Brain microvascular endothelial cell (primary cell): ENCODE results near the gene CHRNA1.

Experiments used
- DNase-seq: peaks from one replicate; pipeline ENCODE4 v3.0.0-alpha.2; 2020
- H3K27ac ChIP-seq: fragments of 250-450 bp; sonication (Bioruptor Pico); 2 replicates; pipeline ENCODE4 v1.5.1; 2020; ENCODE audit warnings: mild to moderate bottlenecking, moderate library complexity
- H3K27me3 ChIP-seq: fragments of 250-450 bp; sonication (Bioruptor Pico); replicated peaks from 2 replicates; pipeline ENCODE4 v1.5.1; 2020; ENCODE audit warnings: mild to moderate bottlenecking
- H3K36me3 ChIP-seq: fragments of 250-450 bp; sonication (Bioruptor Pico); replicated peaks from 2 replicates; pipeline ENCODE4 v1.5.1; 2020; ENCODE audit warnings: mild to moderate bottlenecking
- H3K4me3 ChIP-seq: 2 replicates; pipeline ENCODE4 v1.5.1; 2011; ENCODE audit warnings: low read depth, mild to moderate bottlenecking, control low read depth, low read length, moderate library complexity
- CTCF ChIP-seq: IDR thresholded peaks from 2 replicates; pipeline ENCODE4 v1.5.1; 2011; ENCODE audit warnings: low read depth, mild to moderate bottlenecking, moderate library complexity, low read length, control low read depth, inconsistent platforms; ENCODE audit errors: missing control alignments
- in situ Hi-C: cut with HindIII; loops from 2 replicates; pipeline ENCODE4 v1.10.0; 2017; ENCODE audit warnings: low sequenced_read_pairs, low pct_ligation_motif_present

The CHRNA1 gene

GRCh38 chr2:174774886-174775285 is 10.6 kb upstream of the CHRNA1 start:
- in situ Hi-C loops: loop anchor here (10.0 kb wide), 1 partner anchor 210 kb away; no protein-coding TSS in a partner anchor
- TF ChIP-seq CTCF: no peak
- H3K36me3 ChIP-seq: no peaks in the 10 kb centered on the region
- no peak for DNase-seq
- no peak overlapping the region for H3K4me3 ChIP-seq
- no peak overlapping the region for H3K27ac ChIP-seq
- no peaks in the 10 kb centered on the region for H3K27me3 ChIP-seq

- H3K27ac ChIP-seq: no peak overlapping the region
These were observed 8.9 kb upstream of the CHRNA1 start for GRCh38 chr2:174773215-174773614.

GRCh38 chr2:174772472-174772801 is 8.2 kb upstream of the CHRNA1 start:
- no peak for TF ChIP-seq CTCF
- Histone ChIP-seq H3K36me3 (no peaks in the 10 kb centered on the region), H3K27ac (no peak overlapping the region), H3K4me3 (no peak overlapping the region), H3K27me3 (no peaks in the 10 kb centered on the region)
- in situ Hi-C loops: loop anchor here (10.0 kb wide), 1 partner anchor 212 kb away; no protein-coding TSS in a partner anchor
- DNase-seq: no peak

More at GRCh38 chr2:174773215-174773614, 8.9 kb upstream of the CHRNA1 start:
- Histone ChIP-seq H3K36me3 (no peaks in the 10 kb centered on the region), H3K27me3 (no peaks in the 10 kb centered on the region), H3K4me3 (no peak overlapping the region)
- in situ Hi-C loops: loop anchor here (10.0 kb wide), 1 partner anchor 212 kb away; no protein-coding TSS in a partner anchor
- no peak for DNase-seq
- TF ChIP-seq CTCF: no peak

- in situ Hi-C loops: loop anchor here (10.0 kb wide), 1 partner anchor 213 kb away; no protein-coding TSS in a partner anchor
- H3K36me3 ChIP-seq: no peaks in the 10 kb centered on the region
- H3K27ac ChIP-seq: no peak overlapping the region
- H3K27me3 ChIP-seq: no peaks in the 10 kb centered on the region
- DNase-seq: peak; percentile 77
- H3K4me3 ChIP-seq: no peak overlapping the region
- peak; percentile 92 for TF ChIP-seq CTCF
These were observed 7.6 kb upstream of the CHRNA1 start for GRCh38 chr2:174771631-174772471.

GRCh38 chr2:174771136-174771535 is 6.9 kb upstream of the CHRNA1 start:
- H3K27me3 ChIP-seq: no peaks in the 10 kb centered on the region
- in situ Hi-C loops: loop anchor here (10.0 kb wide), 1 partner anchor 214 kb away; no protein-coding TSS in a partner anchor
- no peak overlapping the region for H3K4me3 ChIP-seq
- no peak for TF ChIP-seq CTCF
- no peak for DNase-seq
- no peaks in the 10 kb centered on the region for H3K36me3 ChIP-seq
- no peak overlapping the region for H3K27ac ChIP-seq

- in situ Hi-C loops: no loop called here
- DNase-seq: no peak
- TF ChIP-seq CTCF: no peak
These were observed 4.3 kb upstream of the CHRNA1 start for GRCh38 chr2:174768557-174768956.

More at GRCh38 chr2:174768557-174768956, 4.3 kb upstream of the CHRNA1 start:
- Histone ChIP-seq H3K36me3 (no peaks in the 10 kb centered on the region), H3K4me3 (no peak overlapping the region), H3K27ac (no peak overlapping the region), H3K27me3 (no peaks in the 10 kb centered on the region)
